ENCODE data around the gene MXD4. TPM values are rescaled to one million over a fixed set of nuclear protein-coding genes. Genes with fewer than 3 reads are reported as not detected.

Gene MXD4
- total RNA-seq, result 56.3 and 58.1 TPM in 2 replicates

GRCh38 chr4:2261853-2262144 is at the start of gene MXD4:
TSS of gene MXD4 (minus strand) at chr4:2262109. CDS start at chr4:2261980, 129 bp downstream.

GRCh38 chr4:2241410-2242353 is 20.2 kb downstream of the MXD4 start, which contains the start of the genes HAUS3 and POLN:
TSS of gene HAUS3 (minus strand) at chr4:2242121. CDS start at chr4:2240946, 1,175 bp downstream.
TSS of gene POLN (minus strand) at chr4:2242121. CDS start at chr4:2229231, 12,890 bp downstream.

Other genes starting within 250 kb of the MXD4 start
- gene NAT8L, start 202.8 kb downstream of the MXD4 start, total RNA-seq, result under 0.01 TPM in 1 of 2 replicates, not detected in the other
- gene HAUS3, start 20.0 kb downstream of the MXD4 start, total RNA-seq, result 6.5 and 9.8 TPM in 2 replicates
- 0.59 and 2.0 TPM in 2 replicates for gene POLN, start 20.0 kb downstream of the MXD4 start, total RNA-seq
- gene ZFYVE28, start 156.5 kb upstream of the MXD4 start, total RNA-seq, result 2.8 and 5.4 TPM in 2 replicates
- not detected in 2 replicates for gene CFAP99, start 156.8 kb upstream of the MXD4 start, total RNA-seq
- gene RNF4, start 207.0 kb upstream of the MXD4 start, total RNA-seq, result 39.5 and 40.2 TPM in 2 replicates

All from bronchus fibroblast of lung (primary cell).